Neural crest cell (in vitro differentiated cells): ENCODE measurements around the gene TEDC1. TPM values are rescaled to one million over a fixed set of nuclear protein-coding genes. Genes with fewer than 3 reads are reported as not detected.

Source experiments
- DNase-seq: peaks from one replicate; pipeline ENCODE4 v3.0.0; 2021; ENCODE audit warnings: low read depth, mixed read lengths, low spot score
- H3K27ac Mint-ChIP-seq: one replicate; pipeline ENCODE4 v1.8.0; 2021; ENCODE audit warnings: mild to moderate bottlenecking, mixed read lengths; ENCODE audit not compliant: unreplicated experiment
- H3K27me3 Mint-ChIP-seq: 2 replicates; pipeline ENCODE4 v1.8.0; 2021; ENCODE audit warnings: low read depth, mild to moderate bottlenecking, mixed read lengths
- H3K36me3 Mint-ChIP-seq: 2 replicates; pipeline ENCODE4 v1.8.0; 2021; ENCODE audit warnings: low read depth, mild to moderate bottlenecking, mixed read lengths
- H3K4me1 Mint-ChIP-seq: 2 replicates; pipeline ENCODE4 v1.8.0; 2021; ENCODE audit warnings: mixed read lengths
- H3K4me3 Mint-ChIP-seq: one replicate; pipeline ENCODE4 v1.8.0; 2021; ENCODE audit warnings: mild to moderate bottlenecking, mixed read lengths
- H3K9me3 Mint-ChIP-seq: 2 replicates; pipeline ENCODE4 v1.8.0; 2021; ENCODE audit warnings: mixed read lengths
- CTCF ChIP-seq: fragments of 200-600 bp; sonication (generic); conservative IDR thresholded peaks from 2 replicates; pipeline ENCODE4 v1.5.0; 2021; ENCODE audit warnings: antibody characterized with exemption, mild to moderate bottlenecking
- total RNA-seq: library from RNA; stranded (reverse); gene quantifications from 2 replicates; pipeline ENCODE4 v1.2.1, GENCODE V29; 2021

TEDC1 gene
- total RNA-seq, 1 donor from 2014 or later = 44.9 TPM

- peak; percentile 86 for DNase-seq
- Mint-ChIP-seq H3K27ac (peak overlapping the region; percentile 67), H3K4me3 (peak overlapping the region; percentile 94), H3K4me1 (peaks cover 10% of the 10 kb centered on the region), H3K36me3 (no peaks in the 10 kb centered on the region), H3K9me3 (no peaks in the 10 kb centered on the region), H3K27me3 (peaks cover 28% of the 10 kb centered on the region)
- TF ChIP-seq CTCF = no peak
These were observed 424 bp downstream of the TEDC1 start for GRCh38 chr14:105491366-105491973.

- Mint-ChIP-seq H3K4me1 (peaks cover 10% of the 10 kb centered on the region), H3K4me3 (peak overlapping the region; percentile 91), H3K27ac (no peak overlapping the region), H3K9me3 (no peaks in the 10 kb centered on the region), H3K36me3 (no peaks in the 10 kb centered on the region), H3K27me3 (peaks cover 22% of the 10 kb centered on the region)
- TF ChIP-seq CTCF = no peak
- DNase-seq = no peak
These were observed 1.3 kb downstream of the TEDC1 start for GRCh38 chr14:105492031-105492970.

- no peak for TF ChIP-seq CTCF
These were observed 2.2 kb downstream of the TEDC1 start for GRCh38 chr14:105492971-105493871.

GRCh38 chr14:105493921-105494605 is 3.0 kb downstream of the TEDC1 start:
- DNase-seq = no peak
- TF ChIP-seq CTCF = no peak
- Mint-ChIP-seq H3K9me3 (no peaks in the 10 kb centered on the region), H3K27ac (no peak overlapping the region), H3K36me3 (no peaks in the 10 kb centered on the region), H3K4me3 (peak overlapping the region; percentile 57), H3K4me1 (peaks cover 14% of the 10 kb centered on the region), H3K27me3 (peaks cover 10% of the 10 kb centered on the region)

More at GRCh38 chr14:105492971-105493871, 2.2 kb downstream of the TEDC1 start:
- no peaks in the 10 kb centered on the region for H3K36me3 Mint-ChIP-seq
- no peak for DNase-seq
- peak overlapping the region; percentile 69 for H3K4me3 Mint-ChIP-seq
- no peak overlapping the region for H3K27ac Mint-ChIP-seq
- H3K9me3 Mint-ChIP-seq = no peaks in the 10 kb centered on the region
- H3K27me3 Mint-ChIP-seq = peaks cover 15% of the 10 kb centered on the region
- peaks cover 10% of the 10 kb centered on the region for H3K4me1 Mint-ChIP-seq

- no peak overlapping the region for H3K27ac Mint-ChIP-seq
- no peaks in the 10 kb centered on the region for H3K9me3 Mint-ChIP-seq
- H3K36me3 Mint-ChIP-seq = no peaks in the 10 kb centered on the region
- peaks cover 11% of the 10 kb centered on the region for H3K4me1 Mint-ChIP-seq
- no peak for TF ChIP-seq CTCF
- peak overlapping the region; percentile 67 for H3K4me3 Mint-ChIP-seq
- DNase-seq = no peak
- peaks cover 7% of the 10 kb centered on the region for H3K27me3 Mint-ChIP-seq
These were observed 3.5 kb downstream of the TEDC1 start for GRCh38 chr14:105494606-105494929.
